Measurements from ENCODE around the gene KHK.

KHK gene
- long read RNA-seq, transcript KHK-202 (8 exons, 2,411 nt), result major isoform, 68 of 87 reads
- long read RNA-seq, partial matches to known transcripts, result 0 of 87 reads
- long read RNA-seq, other reads (novel, unspliced or antisense), result 19 of 87 reads

GRCh38 chr2:27086724-27087593 lies at the start of gene KHK:
Gene KHK (plus strand): TSS chr2:27086772. CDS start chr2:27087260, 488 bp downstream.
- no peak for DNase-seq (ENCODE audit: low read depth in 1 of 2, low spot score in 1 of 2)
- peak within 1 kb of the TSS; percentile 82 for H3K27ac ChIP-seq (replicated peaks)
- H3K4me3 ChIP-seq (replicated peaks; ENCODE audit: insufficient read depth, low read length), result peak within 1 kb of the TSS; percentile 49
- H3K27me3 ChIP-seq (ENCODE audit: insufficient read depth, poor library complexity, severe bottlenecking), result no peaks in the 10 kb centered on the region
- TF ChIP-seq, protein P1, sequence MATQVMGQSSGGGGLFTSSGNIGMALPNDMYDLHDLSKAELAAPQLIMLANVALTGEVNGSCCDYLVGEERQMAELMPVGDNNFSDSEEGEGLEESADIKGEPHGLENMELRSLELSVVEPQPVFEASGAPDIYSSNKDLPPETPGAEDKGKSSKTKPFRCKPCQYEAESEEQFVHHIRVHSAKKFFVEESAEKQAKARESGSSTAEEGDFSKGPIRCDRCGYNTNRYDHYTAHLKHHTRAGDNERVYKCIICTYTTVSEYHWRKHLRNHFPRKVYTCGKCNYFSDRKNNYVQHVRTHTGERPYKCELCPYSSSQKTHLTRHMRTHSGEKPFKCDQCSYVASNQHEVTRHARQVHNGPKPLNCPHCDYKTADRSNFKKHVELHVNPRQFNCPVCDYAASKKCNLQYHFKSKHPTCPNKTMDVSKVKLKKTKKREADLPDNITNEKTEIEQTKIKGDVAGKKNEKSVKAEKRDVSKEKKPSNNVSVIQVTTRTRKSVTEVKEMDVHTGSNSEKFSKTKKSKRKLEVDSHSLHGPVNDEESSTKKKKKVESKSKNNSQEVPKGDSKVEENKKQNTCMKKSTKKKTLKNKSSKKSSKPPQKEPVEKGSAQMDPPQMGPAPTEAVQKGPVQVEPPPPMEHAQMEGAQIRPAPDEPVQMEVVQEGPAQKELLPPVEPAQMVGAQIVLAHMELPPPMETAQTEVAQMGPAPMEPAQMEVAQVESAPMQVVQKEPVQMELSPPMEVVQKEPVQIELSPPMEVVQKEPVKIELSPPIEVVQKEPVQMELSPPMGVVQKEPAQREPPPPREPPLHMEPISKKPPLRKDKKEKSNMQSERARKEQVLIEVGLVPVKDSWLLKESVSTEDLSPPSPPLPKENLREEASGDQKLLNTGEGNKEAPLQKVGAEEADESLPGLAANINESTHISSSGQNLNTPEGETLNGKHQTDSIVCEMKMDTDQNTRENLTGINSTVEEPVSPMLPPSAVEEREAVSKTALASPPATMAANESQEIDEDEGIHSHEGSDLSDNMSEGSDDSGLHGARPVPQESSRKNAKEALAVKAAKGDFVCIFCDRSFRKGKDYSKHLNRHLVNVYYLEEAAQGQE (IDR thresholded peaks at IDR 0.05; ENCODE audit: insufficient replicate concordance, low read depth), result no peak
- TF ChIP-seq SPI1 (IDR thresholded peaks at IDR 0.05; ENCODE audit: borderline replicate concordance, low read depth) (no peak), POLR2AphosphoS5 (IDR thresholded peaks at IDR 0.05; ENCODE audit: low read depth) (no peak), GABPA (IDR thresholded peaks at IDR 0.05; ENCODE audit: low read depth) (no peak)
- TF ChIP-seq, protein P2, sequence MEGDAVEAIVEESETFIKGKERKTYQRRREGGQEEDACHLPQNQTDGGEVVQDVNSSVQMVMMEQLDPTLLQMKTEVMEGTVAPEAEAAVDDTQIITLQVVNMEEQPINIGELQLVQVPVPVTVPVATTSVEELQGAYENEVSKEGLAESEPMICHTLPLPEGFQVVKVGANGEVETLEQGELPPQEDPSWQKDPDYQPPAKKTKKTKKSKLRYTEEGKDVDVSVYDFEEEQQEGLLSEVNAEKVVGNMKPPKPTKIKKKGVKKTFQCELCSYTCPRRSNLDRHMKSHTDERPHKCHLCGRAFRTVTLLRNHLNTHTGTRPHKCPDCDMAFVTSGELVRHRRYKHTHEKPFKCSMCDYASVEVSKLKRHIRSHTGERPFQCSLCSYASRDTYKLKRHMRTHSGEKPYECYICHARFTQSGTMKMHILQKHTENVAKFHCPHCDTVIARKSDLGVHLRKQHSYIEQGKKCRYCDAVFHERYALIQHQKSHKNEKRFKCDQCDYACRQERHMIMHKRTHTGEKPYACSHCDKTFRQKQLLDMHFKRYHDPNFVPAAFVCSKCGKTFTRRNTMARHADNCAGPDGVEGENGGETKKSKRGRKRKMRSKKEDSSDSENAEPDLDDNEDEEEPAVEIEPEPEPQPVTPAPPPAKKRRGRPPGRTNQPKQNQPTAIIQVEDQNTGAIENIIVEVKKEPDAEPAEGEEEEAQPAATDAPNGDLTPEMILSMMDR (IDR thresholded peaks at IDR 0.05; ENCODE audit: insufficient read depth, low read length), result no peak

DNA sequence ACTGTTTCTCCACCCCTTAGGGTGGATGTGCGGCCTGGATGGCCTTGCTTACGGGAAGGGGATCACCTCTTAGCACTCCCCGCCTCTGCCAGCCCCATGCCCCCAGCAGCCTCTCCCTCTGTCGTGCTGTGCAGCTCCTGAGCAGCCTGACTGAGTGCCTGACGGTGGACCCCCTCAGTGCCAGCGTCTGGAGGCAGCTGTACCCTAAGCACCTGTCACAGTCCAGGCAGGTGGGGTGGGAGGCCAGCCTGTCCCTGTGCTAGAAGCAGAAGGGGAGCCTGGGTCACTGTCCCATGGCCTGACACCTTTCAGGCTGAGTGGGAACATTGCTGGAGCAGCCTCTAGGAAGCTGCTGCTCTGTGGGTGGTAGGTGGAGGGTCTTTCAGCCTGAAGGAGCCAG lies 48.6 kb upstream of the KHK start:
- Histone ChIP-seq H3K4me3 (replicated peaks; ENCODE audit: insufficient read depth, low read length) (no peak overlapping the region), H3K27ac (replicated peaks) (no peak overlapping the region), H3K27me3 (ENCODE audit: insufficient read depth, poor library complexity, severe bottlenecking) (no peaks in the 10 kb centered on the region)
- TF ChIP-seq GABPA (IDR thresholded peaks at IDR 0.05; ENCODE audit: low read depth), result no peak
- TF ChIP-seq, protein P1 (IDR thresholded peaks at IDR 0.05; ENCODE audit: insufficient replicate concordance, low read depth), result no peak
- TF ChIP-seq SPI1 (IDR thresholded peaks at IDR 0.05; ENCODE audit: borderline replicate concordance, low read depth), result no peak
- no peak for TF ChIP-seq POLR2AphosphoS5 (IDR thresholded peaks at IDR 0.05; ENCODE audit: low read depth)
- TF ChIP-seq, protein P2 (IDR thresholded peaks at IDR 0.05; ENCODE audit: insufficient read depth, low read length), result no peak
- DNase-seq (ENCODE audit: low read depth in 1 of 2, low spot score in 1 of 2), result no peak

DNA sequence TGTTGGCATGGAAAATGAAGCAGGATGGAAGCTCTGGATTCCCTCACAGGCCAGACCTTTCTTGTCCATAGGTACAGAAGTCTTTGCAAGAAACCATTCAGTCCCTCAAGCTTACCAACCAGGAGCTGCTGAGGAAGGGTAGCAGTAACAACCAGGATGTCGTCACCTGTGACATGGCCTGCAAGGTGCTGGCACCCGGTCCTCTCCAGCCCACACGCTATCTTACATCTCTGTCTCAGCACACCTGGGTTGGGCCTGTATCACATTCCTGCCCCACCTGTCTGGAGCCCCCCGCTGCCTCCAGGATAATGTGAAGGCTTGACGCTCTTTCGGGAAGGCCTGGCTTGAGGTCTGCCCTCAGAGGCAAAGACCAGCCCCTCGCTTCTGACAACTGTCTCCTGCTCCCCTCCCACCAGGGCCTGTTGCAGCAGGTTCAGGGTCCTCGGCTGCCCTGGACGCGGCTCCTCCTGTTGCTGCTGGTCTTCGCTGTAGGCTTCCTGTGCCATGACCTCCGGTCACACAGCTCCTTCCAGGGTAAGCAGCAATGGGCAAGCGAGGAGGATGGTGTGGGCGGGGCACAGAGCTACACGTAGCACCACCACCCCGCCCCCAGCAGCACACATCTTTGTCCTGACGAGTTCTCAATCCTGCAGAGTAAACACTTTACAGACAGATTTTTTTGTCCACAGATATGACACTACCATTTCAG lies 47.8 kb upstream of the KHK start:
- no peak for TF ChIP-seq SPI1 (IDR thresholded peaks at IDR 0.05; ENCODE audit: borderline replicate concordance, low read depth)
- TF ChIP-seq, protein P1 (IDR thresholded peaks at IDR 0.05; ENCODE audit: insufficient replicate concordance, low read depth), result no peak
- TF ChIP-seq GABPA (IDR thresholded peaks at IDR 0.05; ENCODE audit: low read depth), result no peak
- TF ChIP-seq POLR2AphosphoS5 (IDR thresholded peaks at IDR 0.05; ENCODE audit: low read depth), result no peak
- TF ChIP-seq, protein P2 (IDR thresholded peaks at IDR 0.05; ENCODE audit: insufficient read depth, low read length), result no peak
- Histone ChIP-seq H3K27me3 (ENCODE audit: insufficient read depth, poor library complexity, severe bottlenecking) (no peaks in the 10 kb centered on the region), H3K27ac (replicated peaks) (no peak overlapping the region), H3K4me3 (replicated peaks; ENCODE audit: insufficient read depth, low read length) (no peak overlapping the region)
- no peak for DNase-seq (ENCODE audit: low read depth in 1 of 2, low spot score in 1 of 2)

Measured in HL-60 (cell line).